ENCODE measurements around the gene CITED1.

Gene CITED1

DNA sequence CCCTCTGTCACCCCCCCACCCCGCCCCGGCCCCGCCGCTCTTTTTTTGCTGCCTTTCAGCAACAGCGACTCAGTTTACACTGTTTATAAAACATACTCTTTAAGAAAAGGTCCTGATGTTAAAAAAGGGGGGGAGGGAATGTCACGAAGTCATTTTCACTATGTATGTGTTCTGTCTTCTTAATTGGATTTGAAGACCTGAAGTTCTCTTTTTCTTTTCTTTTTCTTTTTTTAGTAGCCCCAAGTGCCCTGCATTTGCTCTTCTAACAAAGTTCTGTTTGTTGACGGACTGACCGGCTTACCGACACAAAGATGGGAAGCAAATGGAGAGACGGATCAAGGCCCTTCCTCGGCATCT is 2.5 kb upstream of the CITED1 start:
- DNase-seq = no peak

DNA sequence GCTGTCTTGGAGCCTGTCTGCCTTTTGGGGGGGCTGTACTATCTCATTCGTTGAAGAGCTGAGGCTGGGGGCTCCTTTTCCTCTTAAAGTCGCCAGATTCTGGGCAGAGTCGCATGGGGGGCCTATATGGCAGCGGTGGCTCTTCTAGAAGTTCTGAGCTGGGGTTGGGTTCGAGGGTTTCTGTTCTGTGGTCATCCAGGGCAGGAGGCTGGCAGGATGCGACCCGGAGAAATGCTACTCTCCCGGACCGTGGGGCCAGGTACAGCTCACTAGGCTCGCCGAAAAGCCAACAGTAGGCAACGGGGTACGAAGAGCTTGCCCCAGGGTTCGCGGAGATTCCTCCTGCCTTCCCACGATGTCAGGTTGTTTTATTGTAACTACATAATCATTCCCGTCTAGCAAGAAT is 1.9 kb upstream of the CITED1 start:
- DNase-seq = no peak

DNA sequence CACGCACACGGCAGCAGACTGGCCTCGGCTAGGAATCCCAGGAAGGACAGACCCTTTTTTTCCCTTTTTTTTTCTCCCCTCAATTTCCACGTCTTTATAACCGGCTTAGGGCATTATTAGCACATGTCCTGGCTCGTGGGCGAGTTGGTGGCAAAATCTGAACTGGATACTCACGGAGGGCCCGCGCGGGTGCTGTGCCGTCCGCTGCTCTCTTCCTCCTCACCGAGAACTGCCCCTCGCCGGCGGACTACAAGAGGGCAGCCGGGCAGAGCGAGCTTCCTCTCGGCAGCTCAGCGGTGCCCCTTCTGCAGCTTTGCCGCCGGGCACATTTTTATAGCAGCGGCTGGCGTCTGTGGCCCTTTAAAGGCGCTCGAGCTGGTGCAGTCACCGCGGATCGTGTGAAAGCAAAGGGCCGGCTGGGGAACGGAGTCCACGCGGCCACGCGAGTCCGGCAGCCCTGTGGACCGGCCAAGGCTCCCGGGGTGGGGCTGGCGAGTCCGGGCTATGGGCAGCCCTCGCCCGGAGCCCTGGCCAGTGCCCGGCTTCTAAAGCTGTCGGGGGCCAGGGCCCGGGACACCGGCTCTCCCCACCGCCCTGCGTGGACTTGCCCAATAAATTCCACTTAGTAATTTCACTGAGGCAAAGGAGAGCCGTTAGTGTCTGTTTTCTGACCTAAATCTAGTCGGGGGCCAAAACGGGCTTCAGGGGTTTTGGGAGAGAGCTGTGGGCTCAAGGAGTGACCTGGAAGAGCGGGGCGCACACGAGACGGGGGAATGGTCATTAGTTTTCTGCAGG is 1.3 kb upstream of the CITED1 start:
- peak; percentile 32 for DNase-seq

DNA sequence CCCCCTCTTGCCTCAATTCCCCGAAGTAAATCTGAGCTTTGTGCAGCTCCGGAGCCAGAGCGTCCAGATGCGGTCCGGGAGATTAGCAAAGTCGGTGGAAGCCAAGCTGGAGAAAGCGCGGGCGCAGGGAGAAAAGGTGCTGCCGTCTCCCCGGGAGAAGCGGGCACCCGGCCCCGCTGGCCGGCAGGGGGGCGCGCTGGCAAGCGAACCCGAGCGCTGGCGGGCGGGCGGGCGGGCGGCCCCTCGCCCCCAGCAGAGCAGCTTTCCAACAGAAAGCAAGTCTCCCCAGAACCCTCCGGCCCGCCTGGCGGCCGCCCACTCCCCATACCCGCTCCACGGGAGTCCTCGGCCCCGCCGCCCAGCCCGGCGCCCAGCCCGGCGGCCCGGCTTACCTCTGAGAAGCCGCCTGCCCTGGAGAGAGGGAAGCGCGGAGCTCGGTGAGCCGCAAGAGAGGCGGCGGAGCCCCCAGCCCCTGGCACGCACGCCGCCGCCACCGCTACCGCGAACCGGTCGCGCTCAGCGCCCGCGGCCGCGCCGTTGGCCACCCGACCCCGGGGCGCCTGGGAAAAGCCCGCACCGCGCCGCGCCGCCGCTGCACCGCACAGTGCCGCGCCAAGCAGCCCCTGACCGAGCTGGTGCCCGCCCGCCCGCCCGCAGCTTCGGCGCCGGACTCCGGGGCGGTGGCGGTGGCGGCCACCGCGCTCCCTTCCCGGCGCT is 529 bp upstream of the CITED1 start:
- DNase-seq = no peak

DNA sequence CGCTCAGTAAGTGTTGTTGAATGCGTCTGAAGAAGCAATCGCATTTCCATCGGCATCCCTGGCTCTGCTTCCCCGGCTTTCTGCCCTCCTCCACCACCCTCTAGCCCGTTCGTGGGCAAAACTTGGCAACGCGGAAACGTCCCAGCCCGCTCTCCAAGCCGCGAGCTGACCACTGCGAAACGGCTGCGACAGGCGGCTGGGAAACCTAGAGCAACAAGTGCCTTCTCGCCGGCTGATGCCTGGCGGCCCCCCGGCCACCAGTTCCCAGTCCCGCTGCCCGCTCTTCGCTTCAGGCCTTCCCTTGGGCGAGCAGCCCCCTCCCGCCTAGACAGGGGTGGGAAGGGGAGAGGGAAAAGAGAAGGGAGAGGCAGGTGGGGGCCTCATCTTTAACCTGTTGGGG is 837 bp downstream of the CITED1 start:
- DNase-seq = no peak

DNA sequence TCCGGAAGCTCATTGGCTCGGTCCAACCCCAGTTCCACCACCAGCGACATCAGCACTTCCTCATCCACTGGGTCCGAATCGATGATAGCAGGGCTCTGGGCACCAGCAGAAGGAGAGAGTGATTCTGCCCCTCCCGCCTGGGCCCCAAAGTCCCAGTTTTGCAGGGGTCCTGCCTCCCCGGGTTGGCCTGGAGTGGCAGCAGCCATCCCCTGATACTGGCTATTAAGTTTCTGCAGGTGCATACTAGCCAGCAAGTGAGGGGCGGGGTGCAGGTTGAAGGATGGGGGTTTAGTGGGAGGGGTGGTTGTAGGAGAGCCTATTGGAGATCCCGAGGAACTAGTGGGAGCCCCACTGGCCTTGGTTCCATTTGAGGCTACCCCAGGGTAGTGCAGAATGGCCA is 3.9 kb downstream of the CITED1 start:
- no peak for DNase-seq

DNA sequence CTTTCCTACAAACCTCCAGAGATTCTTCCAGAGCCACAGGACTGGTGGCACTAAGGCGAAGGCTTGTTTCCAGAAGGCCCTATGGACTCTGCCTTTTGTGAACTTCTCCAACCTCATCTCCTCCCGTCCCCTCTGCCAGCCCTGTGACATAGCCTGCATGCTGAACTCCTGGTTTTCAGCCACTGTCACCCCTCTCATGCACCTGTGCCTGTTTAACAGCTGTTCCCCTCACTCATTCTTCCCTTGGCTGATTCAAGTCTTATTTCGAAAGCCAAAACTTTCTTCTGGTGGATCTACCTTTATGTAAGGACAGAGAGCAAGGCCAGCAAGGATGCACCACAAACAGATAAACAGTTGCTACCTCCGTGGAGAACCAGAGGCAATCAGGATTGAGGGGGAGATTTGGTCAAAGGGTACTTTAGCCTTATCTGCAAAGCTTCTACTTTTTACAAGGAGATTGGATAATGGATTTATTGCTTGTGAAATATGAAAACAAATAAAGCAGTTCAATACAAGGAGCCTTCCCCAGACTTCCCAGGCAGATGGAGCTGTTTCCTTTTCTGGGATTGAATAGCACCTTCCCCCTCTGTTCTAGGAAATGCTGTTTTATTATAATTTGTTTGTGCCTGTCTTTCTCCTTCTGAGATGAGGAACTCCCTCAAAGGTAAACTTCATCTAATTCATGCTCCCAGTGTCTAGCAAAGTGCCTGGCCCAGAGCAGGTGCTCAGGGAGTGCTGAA is 5.7 kb downstream of the CITED1 start:
- no peak for DNase-seq

DNA sequence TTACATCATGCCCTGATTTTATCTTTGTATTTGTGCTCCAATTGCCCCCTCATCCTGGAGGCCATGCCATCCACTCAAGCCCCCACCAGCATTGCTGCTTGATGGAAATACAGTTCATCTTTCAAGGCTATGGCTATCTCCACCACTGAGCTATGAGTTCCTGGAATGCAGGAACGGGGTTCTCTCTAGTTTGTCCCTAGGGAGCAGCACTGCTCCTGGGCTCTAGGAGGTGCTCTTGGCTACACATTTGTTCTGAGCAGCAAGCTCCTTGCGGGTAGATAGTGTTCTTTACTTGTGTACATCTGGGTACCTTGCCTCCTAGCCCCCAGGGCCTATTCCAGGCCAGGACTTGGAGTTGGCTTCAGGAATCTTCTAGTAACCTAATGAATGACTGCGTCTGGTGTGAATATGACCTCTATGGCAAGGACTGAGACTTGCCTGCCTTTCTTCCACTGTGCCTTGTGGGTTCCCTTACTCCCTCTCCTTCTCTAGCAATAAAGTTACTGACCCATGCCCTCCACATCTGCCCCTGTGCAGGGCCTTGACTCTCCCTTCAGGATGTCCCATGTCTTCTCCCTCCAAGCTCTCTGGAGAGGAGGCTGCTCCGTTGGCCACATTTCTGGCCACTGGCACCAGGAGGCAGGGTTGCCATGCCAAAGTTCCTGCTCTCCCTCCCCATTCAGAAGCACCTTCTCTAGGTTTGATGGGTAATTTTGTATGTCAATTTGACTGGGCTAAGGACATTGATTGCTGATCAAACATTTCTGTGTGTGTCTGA is 7.6 kb downstream of the CITED1 start:
- no peak for DNase-seq

DNA sequence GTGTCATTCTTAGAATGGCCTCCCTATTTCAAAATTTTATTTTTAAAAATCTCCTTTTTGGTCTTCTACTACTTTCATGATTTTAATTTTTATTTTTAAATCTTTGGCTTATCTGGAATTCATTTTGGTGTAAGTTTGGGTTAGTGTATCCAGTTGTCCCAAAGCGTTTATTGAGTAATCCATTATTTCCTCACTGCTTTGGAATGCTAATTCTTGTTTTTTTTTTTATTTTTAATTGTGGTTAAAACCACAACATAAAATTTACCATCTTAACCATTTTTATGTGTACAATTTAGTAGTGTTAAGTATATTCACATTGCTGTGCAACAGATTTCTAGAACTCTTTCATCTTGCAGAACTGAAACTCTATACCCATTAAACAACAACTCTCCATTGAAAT is 8.7 kb downstream of the CITED1 start:
- no peak for DNase-seq

DNA sequence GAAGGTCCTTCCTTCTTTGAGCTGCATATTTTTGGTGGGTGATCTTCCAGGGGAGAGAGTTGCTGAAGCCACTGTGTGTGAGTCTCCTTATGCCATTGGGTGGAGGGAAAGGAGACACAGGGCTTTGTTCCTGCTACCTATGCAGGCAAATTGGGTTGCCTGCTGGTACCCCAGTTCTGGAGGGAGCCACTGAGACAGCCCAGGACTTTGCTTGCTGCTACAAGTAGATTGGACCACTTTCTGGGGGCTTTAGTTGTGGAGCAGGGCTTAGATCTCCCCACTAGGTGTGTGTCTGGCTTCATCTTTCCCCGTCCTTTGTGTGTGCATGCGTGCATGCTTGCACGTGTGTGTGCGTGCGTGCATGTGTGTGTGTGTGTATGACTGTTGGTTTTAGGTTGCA is 10.0 kb downstream of the CITED1 start:
- DNase-seq = no peak

DNA sequence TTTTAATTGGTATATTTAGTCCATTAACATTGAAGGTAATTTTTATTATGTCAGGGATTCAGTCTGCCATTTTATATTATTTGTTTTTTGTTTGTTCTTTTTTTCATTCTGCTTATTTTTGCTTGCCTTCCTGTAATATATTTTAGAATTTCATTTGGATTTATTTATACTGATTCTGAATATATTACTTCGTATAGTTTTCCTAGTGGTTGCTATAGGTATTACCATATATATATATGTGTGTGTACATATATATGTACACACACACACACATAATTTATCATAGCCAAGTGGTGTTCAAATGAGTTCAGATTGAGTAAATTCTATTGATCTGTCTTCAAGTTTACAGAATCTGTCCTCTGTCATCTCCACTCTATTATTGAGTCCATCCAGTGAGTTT is 11.2 kb downstream of the CITED1 start:
- no peak for DNase-seq

DNA sequence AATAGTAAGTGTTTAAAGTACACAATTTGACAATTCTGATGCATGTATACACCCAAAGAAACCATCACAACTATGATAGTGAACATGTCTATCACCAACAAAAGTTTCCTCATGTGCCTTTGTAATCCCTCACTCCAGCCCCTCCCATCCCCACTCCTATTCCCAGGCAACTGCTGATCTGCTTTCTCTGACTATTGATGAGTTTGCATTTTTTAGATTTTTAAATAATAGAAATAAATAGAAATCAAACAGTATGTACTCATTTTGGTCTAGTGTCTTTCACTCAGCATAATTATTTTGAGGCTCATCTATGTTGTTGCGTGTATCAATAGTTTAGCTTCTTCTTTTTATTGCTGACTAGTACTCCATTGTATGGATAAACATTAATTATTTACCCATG is 23.4 kb downstream of the CITED1 start:
- no peak for DNase-seq

DNA sequence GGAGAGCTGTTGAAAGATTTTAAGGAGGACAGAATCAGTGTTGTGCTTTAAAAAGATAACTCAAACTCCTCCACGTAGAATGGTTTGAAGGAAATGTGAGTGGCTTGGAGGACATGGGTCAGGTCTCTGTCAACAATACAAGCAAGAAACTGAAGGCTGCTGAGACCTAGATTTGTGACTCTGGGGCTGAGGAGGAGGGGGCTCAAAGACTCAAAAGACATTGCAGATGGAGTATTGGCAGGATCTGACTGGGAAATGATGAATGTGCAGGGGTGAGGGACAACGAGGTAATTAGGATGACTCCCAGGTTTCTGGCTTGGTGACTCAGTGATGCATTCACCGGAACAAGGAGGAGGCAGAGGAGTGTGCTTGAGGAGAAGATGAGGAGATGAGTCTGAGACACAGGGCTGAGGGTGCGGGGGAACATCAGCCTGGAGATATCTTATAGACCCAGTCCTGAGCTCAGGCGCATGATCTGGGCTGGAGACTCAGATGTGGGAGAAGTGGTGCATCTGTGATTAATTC is 25.3 kb downstream of the CITED1 start:
- no peak for DNase-seq

DNA sequence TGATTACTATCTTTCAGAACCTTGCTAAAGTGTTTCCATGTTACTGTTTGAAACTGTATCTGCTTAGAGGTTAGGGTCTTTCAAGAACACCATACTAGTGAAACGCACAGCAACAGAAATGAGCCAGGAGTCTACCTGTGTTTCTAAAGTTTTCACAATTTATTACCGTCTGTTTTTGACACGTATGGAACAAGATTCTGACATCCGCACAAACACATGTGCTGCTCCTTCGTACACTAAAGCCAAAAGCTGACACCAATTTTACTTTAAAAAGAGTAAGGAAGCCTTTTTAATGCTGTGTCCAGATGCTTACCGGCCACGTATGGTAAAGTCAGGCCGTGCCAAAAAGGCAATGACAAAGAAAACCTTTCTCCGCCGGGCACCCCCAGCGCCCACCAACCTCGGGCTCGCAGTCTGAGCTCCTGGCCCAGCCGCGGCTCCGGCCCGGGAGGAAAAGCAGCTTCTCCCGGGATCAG is 29.2 kb downstream of the CITED1 start:
- peak; percentile 16 for DNase-seq

DNA sequence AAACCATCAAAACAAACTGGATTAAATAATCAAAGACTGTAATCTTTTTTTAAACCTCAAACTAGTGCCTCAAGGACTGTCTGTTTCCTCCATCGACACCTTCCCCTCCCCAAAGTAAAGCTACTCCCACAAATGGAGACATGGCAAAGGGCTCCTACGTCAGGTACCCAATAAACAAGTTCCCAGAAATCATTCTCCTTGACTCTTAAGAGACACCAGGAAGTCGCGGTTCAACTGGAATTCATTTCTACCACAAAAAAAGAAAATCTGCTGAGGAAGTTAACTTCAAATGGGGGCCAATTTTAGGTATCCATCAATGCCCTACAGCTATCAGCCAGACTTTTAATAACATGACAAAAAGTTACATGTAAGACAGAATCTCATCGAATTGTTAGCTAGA is 31.2 kb downstream of the CITED1 start:
- DNase-seq = peak; percentile 26

DNA sequence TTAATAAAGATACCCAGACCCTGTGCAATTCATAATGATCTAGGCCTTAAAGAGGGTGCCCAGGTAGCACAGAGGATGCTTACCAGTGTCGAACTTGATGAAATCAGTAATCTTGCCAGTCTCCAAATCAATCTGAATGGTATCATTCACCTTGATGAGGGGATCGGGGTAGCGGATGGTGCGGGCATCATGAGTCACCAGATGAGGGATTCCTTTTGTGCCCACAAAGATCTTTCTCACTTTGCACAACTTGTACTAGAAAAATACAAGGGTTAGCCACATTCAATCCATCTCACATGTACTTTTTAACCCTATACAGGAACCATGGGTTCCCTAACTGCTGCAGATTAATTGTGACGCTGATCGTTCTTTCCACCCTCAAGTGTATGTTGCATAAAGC is 32.0 kb downstream of the CITED1 start:
- DNase-seq = peak; percentile 14

DNA sequence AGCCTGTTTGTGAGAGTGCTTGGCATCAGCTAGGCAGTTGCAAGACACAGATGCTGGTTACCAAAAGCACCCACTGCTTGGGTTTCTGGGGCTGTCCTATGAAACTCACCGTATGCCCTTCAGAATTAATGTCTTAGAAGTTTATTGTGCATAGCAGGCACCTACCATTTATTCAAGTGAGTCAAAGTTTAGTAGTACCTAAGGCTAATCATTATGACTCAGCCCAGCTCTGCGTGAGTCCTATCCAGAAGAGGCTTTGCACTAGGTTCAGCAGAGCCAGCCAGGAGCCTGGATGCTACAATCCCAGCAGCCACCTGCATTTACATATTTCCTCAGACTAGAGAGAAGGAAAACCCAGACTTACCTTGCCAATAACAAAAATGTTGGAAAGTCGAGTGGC is 32.8 kb downstream of the CITED1 start:
- no peak for DNase-seq

DNA sequence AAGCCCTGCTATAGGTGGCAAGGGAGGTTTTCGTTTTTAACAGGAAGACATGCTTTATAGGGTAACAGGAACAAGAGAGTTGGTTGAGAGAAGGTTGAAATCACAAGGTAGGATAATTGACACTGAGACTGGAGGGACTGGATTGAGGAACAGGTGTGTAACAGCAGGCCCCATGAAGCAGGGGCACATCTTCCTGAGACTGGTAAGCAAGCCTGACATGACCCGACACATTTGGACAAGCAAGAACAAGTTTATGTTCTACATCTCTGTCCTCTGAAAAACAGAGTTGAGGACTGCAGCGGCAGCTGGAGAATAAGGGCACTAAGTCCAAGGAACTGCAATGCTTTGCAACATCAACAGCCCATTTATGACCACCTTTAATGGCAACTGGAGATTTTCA is 33.9 kb downstream of the CITED1 start:
- no peak for DNase-seq

DNA sequence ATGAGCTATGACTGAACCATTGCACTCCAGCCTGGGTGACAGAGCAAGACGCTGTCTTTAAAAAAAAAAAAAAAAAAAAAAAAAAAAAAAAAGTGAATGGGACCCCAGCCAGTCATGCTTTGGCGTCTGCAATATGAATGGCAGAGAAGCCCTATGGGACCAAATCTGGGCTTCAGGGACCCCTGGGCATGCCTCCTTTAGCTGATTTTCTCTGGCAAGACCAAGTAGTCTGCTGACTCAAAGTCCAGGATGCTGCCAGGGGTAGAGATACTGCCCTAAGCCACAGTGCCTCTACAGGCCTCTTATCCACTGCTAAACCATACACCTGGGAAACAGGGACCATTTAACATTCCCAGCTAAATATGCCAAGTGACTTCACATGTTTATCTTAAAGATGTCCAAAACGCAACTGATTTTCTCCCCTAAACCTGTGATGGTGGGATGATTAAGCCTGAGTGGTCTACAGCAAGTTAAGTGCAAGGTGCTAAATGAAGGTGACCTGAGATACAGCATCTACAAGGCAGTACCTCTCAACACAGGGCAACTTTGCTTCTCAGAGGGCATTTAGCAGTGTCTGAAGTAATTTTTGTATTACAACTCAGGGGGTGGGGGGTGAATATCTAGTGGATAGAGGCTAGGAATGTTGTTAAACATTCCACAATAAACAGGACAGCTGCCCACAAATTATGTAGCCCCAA is 34.5 kb downstream of the CITED1 start:
- no peak for DNase-seq

DNA sequence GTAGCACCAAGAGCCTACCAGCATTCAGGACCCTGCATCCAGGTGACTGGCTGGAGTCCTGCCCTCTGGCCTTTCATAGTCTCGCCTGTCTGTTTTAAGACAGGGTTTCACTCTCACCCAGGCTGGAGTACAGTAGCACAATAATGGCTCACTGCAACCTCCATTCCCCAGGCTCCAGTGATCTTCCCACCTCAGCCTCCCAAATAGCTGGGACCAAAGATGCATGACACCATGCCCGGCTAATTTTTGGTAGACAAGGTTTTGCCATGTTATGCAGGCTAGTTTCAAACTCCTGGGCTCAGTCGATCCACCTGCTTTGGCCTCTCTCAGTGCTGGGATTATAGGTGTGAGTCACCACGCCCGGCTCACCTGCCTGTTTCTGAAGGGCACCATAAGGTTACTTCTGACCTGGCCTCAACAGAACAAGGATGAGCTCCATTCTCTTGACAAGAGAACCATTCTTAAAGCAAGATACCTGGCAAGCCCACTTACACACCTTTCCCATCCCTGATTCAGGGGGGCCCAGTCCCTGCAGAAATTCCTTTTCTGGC is 35.3 kb downstream of the CITED1 start:
- DNase-seq = no peak

DNA sequence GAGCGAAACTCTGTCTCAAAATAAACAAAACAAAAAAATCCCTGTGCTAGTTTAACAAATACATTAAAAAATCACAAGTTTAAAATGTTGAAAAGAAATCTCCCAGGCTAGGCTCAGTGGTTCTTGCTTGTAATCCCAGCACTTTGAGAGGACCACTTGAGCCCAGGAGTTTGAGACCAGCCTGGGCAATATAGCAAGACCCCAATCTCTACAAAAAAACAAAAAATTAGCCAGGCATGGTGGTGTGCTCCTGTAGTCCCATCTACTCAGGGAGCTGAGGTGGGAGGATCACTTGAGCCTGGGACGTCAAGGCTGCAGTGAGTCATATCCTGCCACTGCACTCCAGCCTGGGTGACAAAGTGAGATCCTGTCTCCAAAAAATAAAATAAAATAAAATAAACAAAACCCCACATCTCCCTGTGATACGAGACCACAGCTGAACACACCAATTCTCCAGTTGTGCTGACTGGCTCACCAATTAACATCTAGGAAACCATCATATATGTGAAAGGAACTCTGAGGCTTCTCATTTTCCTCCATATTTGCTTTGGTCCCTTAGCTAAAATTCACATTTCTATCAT is 36.0 kb downstream of the CITED1 start:
- no peak for DNase-seq
